ENCODE measurements around the gene ACAD10.

ACAD10 gene

DNA sequence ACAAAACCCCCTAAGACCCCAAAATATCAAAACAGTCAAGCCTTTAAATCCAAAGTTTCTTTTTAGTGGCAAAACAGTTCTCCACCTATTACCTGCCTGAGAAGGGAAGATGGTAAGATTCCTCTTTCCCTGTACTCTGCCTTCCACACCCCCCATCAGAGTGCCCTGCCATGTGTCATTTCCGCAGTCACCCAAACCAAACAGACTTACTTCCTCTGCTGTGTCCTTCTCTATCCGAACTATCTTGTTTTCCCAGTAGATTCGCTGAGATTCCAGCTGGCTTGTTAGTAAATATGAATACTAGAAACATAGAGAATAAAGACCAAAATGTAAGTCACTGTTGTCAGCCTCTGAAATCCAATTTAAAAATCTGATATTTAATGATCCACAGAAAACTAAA lies 30.5 kb upstream of the ACAD10 start:
- Histone ChIP-seq H4K20me1 (ENCODE audit: control insufficient read depth, insufficient read depth, low read depth, low read length) (no peaks in the 10 kb centered on the region), H3K4me2 (ENCODE audit: low read length) (no peak overlapping the region), H3K4me1 (ENCODE audit: control insufficient read depth, low read length) (no peaks in the 10 kb centered on the region), H3K27ac (ENCODE audit: low read depth, low read length) (no peak overlapping the region), H3K36me3 (ENCODE audit: control insufficient read depth, low read length) (peaks cover 79% of the 10 kb centered on the region), H3K9me2 (replicated peaks; ENCODE audit: control insufficient read depth, low read length) (no peaks in the 10 kb centered on the region), H3F3A (ENCODE audit: control insufficient read depth, insufficient read depth) (no peaks in the 10 kb centered on the region), H3K79me2 (ENCODE audit: control insufficient read depth, low read length) (no peaks in the 10 kb centered on the region), H3K4me3 (ENCODE audit: low read length) (no peak overlapping the region), H3K27me3 (ENCODE audit: control insufficient read depth, low read length) (no peaks in the 10 kb centered on the region), H3K9me3 (ENCODE audit: control insufficient read depth, insufficient read depth, low read length) (no peaks in the 10 kb centered on the region)
- no peak for TF ChIP-seq EZH2phosphoT487 (IDR thresholded peaks at IDR 0.05; ENCODE audit: borderline replicate concordance, low read length)
- TF ChIP-seq, protein P1, sequence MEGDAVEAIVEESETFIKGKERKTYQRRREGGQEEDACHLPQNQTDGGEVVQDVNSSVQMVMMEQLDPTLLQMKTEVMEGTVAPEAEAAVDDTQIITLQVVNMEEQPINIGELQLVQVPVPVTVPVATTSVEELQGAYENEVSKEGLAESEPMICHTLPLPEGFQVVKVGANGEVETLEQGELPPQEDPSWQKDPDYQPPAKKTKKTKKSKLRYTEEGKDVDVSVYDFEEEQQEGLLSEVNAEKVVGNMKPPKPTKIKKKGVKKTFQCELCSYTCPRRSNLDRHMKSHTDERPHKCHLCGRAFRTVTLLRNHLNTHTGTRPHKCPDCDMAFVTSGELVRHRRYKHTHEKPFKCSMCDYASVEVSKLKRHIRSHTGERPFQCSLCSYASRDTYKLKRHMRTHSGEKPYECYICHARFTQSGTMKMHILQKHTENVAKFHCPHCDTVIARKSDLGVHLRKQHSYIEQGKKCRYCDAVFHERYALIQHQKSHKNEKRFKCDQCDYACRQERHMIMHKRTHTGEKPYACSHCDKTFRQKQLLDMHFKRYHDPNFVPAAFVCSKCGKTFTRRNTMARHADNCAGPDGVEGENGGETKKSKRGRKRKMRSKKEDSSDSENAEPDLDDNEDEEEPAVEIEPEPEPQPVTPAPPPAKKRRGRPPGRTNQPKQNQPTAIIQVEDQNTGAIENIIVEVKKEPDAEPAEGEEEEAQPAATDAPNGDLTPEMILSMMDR (IDR thresholded peaks at IDR 0.05; ENCODE audit: low read depth, low read length, poor library complexity, severe bottlenecking), result no peak

DNA sequence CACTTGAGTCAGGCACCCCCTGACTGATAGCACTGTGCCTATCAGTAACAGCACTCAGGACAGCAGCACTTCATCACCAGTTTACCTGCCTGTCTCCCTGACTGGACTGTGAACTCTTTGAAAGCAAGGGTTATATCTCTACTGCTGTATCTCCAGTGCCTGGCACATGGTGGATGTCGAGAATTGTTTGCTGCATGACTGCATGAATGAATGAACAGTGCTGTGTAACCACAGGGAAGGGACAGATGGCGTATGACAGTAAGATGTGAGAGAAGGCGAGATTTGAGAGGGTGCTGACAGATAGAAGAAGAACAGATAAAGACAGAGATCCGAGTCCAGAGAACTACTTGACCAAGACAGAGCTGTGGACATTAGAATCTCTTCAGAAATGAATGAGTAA lies 29.8 kb upstream of the ACAD10 start:
- H4K20me1 ChIP-seq (ENCODE audit: control insufficient read depth, insufficient read depth, low read depth, low read length), result no peaks in the 10 kb centered on the region
- H3K27ac ChIP-seq (ENCODE audit: low read depth, low read length), result no peak overlapping the region
- H3K9me3 ChIP-seq (ENCODE audit: control insufficient read depth, insufficient read depth, low read length), result no peaks in the 10 kb centered on the region
- H3K79me2 ChIP-seq (ENCODE audit: control insufficient read depth, low read length), result no peaks in the 10 kb centered on the region
- no peak overlapping the region for H3K4me2 ChIP-seq (ENCODE audit: low read length)
- no peaks in the 10 kb centered on the region for H3K4me1 ChIP-seq (ENCODE audit: control insufficient read depth, low read length)
- no peak for TF ChIP-seq EZH2phosphoT487 (IDR thresholded peaks at IDR 0.05; ENCODE audit: borderline replicate concordance, low read length)
- TF ChIP-seq, protein P1 (IDR thresholded peaks at IDR 0.05; ENCODE audit: low read depth, low read length, poor library complexity, severe bottlenecking), result no peak
- no peaks in the 10 kb centered on the region for H3K27me3 ChIP-seq (ENCODE audit: control insufficient read depth, low read length)
- H3K36me3 ChIP-seq (ENCODE audit: control insufficient read depth, low read length), result peaks cover 73% of the 10 kb centered on the region
- H3F3A ChIP-seq (ENCODE audit: control insufficient read depth, insufficient read depth), result no peaks in the 10 kb centered on the region
- no peaks in the 10 kb centered on the region for H3K9me2 ChIP-seq (replicated peaks; ENCODE audit: control insufficient read depth, low read length)
- H3K4me3 ChIP-seq (ENCODE audit: low read length), result no peak overlapping the region

DNA sequence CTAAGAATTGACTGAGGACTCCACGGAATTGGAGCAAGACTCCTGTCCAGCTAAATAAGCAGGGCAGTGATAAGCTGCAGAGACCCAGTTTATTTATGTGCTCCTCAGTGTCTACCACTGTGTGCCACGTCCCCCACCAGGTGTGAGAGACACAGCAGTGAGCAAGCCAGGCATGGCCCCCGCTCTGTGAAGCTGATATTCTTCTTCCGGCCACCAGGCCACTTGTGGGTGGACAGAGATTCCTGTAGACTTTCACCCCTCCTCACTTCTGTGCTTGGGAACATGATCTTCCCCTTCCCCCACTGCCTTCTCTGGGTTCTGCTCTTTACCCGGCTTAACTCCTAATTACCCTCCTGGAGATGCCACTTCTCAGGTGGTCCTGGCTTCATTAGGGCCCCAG lies 21.4 kb upstream of the ACAD10 start:
- H3K79me2 ChIP-seq (ENCODE audit: control insufficient read depth, low read length), result no peaks in the 10 kb centered on the region
- no peak overlapping the region for H3K4me2 ChIP-seq (ENCODE audit: low read length)
- no peaks in the 10 kb centered on the region for H3K27me3 ChIP-seq (ENCODE audit: control insufficient read depth, low read length)
- no peak overlapping the region for H3K27ac ChIP-seq (ENCODE audit: low read depth, low read length)
- no peaks in the 10 kb centered on the region for H3K9me3 ChIP-seq (ENCODE audit: control insufficient read depth, insufficient read depth, low read length)
- H3K9me2 ChIP-seq (replicated peaks; ENCODE audit: control insufficient read depth, low read length), result no peaks in the 10 kb centered on the region
- H3K4me1 ChIP-seq (ENCODE audit: control insufficient read depth, low read length), result no peaks in the 10 kb centered on the region
- H4K20me1 ChIP-seq (ENCODE audit: control insufficient read depth, insufficient read depth, low read depth, low read length), result no peaks in the 10 kb centered on the region
- TF ChIP-seq EZH2phosphoT487 (IDR thresholded peaks at IDR 0.05; ENCODE audit: borderline replicate concordance, low read length), result no peak
- TF ChIP-seq, protein P1 (IDR thresholded peaks at IDR 0.05; ENCODE audit: low read depth, low read length, poor library complexity, severe bottlenecking), result no peak
- H3K4me3 ChIP-seq (ENCODE audit: low read length), result no peak overlapping the region
- peaks cover 69% of the 10 kb centered on the region for H3K36me3 ChIP-seq (ENCODE audit: control insufficient read depth, low read length)
- no peaks in the 10 kb centered on the region for H3F3A ChIP-seq (ENCODE audit: control insufficient read depth, insufficient read depth)

Data from DOHH2 (cell line).